ENCODE results near the gene VPS45.
"Not testable (repeated sequence)": the region's sequence is repeated elsewhere in the genome, so short reads cannot be mapped to it uniquely, and the experiment has no call there.

The VPS45 gene

DNA sequence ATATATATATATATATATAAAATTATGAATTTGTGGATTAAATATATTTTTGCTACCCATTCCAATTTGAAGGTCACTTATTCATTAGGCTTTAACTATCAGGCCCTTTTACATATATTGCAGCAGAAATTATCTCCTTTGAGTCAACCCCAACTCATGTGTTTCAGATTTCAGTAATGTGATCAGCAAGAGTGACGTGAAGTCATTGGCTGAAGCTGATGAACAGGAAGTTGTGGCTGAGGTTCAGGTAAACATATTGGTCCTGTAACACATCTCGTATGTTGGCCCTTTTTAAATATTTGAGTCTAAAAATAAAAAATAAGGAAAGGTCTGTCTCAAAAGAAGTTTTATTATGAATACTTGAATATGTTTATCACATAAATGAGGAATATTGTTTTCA lies 8.5 kb downstream of the VPS45 start:
- DNase-seq, result no peak

DNA sequence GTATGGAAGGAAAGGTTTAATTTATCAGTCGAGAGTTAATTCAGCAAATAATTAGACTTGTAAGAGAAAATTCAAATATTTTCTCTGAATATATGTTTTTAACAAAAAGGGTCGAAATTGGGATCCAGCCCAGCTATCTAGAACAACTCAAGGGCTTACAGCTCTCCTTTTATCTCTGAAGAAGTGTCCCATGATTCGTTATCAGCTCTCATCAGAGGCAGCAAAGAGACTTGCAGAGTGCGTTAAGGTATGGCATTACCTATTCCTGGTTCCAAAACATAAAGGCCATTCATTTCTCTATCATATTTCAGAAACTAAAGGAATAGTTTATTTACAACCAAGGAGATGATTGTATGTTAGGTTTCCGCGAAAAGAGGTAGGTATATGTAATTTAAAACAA lies 9.4 kb downstream of the VPS45 start:
- no peak for DNase-seq

DNA sequence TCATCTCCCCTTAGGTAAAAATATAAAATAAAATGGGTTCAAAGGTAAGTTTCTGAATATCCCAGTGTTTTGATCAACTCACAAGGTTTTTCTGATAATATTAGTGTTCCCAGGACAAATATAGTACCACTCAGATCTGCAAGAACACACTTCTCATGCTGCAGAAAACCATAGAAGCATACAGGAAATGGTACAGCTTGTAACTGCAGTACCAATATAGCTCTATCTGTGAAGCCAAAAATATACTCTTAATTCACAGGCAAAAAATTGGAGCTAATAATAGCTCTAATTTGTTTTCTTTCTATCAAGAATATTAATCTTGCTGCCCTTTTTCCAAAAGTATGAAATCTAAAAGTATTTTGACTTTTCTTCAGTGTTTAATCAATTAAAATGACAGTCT lies 13.2 kb downstream of the VPS45 start:
- DNase-seq, result no peak

DNA sequence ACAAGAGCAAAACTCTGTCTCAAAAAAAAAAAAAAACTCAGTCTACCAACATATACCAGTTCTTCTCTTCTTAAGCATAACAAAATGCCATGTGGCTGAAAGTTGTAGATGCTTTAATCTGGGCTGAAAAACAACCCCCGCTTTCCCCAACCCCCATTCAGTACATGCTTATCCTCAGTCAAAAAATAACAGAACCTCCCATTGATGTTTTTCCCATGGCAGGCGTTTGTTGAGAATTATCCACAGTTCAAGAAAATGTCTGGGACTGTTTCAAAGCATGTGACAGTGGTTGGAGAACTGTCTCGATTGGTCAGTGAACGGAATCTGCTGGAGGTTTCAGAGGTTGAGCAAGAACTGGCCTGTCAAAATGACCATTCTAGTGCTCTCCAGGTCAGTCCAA lies 14.9 kb downstream of the VPS45 start:
- no peak for DNase-seq

DNA sequence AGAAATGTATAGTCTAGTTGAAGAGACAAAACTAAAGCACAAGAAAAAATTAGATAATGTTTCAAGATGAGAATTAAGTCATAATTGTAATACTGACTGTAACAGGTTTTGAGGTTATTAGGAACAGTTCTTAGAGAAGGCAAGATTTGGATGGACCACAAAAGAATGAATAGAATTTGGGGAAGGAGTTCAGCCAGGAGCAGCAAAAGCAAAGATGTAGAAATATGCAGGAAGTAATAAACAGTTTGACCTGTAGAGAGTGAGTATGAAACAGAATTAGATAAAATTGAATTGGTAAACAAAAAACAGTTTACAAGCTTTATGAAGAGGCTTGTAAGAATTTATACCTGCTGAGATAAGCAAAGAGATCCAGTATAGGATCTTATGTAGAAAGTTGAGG lies 16.3 kb downstream of the VPS45 start:
- DNase-seq, result no peak

DNA sequence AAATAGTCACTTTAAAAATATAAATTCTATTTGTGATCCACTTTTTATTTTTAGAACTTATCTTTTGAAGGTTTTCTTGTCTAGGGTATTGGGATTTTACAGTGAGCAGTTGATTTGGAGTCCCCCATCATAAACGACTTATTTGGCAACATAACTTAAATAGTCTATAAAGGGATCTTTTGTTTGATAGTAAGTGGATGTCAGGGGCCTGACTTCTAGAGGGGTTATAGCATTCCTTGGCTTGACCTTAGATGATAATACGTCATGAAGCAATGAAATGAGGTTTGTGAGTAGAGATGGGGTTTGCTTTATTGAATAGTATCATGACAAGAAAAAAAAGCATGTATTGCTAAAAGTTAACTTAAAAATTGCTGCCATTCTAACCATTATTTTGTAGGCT lies 17.8 kb downstream of the VPS45 start:
- no peak for DNase-seq

DNA sequence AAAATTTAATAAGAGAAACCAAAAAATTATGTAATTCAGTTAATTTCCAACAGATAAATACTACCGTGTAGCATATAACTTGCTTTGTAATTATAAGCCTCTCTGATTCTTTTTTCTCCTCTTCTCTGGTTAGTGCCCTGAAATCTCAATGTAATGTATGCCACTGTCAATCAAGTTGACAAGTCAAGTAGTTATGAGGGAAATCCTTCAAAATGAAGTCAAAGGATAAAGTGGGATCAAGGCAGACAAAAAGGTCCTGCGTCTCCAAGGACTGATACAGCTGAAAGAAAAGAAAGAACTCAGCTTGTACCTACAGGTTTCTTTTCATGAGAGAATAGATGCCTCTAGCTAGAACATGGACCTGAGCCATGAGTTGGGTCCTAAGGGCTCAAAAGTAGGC lies 19.8 kb downstream of the VPS45 start:
- no peak for DNase-seq

DNA sequence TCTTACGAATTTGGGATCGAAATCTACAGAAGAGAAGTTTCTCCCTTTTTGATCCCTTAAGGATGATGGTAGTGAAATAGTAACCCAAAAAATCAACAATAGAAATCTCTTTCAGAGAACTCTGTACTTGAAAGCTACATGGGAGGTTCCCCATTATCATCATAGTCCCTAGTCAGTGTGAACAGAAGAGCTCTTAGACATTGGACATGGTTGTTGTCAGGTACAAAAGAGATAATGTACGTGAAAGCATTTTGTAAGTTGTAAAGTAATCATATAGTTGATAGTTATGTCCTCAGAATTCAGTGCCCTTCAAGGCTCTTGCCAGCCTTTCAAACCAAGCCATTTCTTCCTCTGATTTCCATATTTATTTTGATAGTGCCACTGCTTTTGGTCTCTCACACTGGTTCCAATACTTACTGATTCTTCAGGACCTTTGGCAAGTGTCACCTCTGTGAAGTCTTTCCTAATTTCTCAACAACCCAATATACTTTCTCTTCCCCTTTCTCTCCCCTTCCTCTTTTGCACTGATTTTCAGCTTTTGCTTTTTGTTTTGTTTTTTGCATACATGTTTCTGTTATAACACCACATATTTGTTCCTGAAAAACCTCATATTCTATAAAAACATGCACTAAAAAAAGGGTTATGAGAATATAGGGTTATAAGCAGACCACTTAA lies 22.4 kb downstream of the VPS45 start:
- no peak for DNase-seq

DNA sequence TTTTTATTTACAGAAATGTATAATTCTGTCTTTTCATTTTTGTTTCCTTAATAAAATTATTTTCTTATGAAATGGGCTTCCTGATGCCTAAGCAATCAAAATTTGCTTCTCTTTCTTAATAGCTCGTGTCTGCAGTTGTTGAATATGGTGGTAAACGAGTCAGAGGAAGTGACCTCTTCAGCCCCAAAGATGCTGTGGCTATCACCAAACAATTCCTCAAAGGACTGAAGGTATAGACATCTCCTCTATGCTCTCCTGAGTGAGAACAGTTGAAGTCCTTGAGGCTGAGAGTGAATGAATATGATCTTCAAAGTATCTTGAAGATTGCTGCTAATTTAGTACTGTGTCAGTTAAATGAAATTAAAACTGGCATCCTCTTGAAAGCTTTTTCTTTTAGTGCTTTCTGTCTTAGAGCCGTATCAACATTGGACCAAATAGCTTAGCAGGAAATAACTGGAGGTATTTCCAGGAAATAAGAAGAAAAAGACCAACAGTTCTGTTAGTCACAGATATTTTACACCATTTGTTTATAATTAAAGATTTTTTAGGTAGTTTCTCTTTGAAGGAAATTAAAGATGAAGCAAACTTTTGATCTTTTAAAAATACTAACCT lies 24.7 kb downstream of the VPS45 start:
- no peak for DNase-seq

DNA sequence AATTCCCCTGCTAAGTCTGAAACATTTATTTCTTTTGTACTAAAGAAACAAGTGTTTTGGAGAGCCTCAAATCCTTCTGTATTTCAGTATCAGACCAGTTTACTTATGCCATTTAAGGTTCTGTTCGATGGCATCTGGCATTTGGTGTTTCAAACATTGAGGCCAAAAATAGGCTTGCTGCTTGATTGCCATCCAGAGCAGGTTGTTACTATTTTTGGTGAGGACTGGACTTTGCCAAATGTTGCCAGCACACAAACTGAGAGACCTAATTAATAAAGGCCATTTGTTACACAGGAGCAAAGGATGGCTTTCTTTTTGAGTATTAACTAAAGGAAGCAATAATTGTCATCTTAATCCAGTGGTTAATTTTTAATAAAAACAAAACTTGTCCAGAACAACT lies 26.2 kb downstream of the VPS45 start:
- no peak for DNase-seq

DNA sequence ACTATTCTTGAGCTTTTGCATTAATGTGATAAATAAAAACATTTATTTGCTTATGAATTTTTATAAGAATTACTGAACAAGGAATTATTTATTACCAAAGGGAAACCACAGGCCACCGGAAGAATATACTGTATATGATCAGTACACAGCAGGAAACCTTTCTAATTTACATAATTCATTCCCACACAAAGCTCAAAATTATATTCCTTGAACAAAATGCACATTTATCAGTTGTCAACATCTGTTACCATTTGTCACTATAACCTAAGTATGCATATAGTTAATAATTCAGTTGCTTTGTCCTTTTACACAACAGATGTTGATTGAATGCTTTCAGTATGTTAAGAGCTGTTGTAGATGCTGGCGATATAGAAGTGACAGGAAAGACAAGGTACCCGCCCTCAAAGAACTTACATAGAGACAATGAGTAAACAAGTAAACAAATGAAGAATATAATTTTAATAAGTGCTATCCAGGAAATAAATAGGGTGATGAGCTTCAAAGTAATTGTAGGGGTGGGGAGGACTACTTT lies 27.2 kb downstream of the VPS45 start:
- DNase-seq, result no peak

DNA sequence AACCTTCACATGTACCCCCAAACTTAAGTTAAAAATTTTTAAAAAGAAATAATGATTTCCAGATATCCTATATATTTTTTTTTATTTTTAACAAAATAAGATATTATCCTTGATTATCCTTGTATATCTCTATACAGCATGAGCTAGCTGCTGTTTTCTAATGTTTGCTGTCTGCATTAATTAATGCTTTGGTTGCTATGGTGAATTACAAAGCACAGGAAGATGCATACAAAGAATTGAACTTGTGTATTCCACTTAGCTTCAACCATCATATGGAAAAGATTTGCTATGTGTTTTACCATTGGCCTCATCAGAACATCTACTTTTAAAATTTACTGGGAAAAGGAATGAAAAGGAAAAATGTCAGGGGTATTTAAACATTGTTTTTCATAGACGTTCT lies 35.4 kb downstream of the VPS45 start:
- DNase-seq, result no peak

DNA sequence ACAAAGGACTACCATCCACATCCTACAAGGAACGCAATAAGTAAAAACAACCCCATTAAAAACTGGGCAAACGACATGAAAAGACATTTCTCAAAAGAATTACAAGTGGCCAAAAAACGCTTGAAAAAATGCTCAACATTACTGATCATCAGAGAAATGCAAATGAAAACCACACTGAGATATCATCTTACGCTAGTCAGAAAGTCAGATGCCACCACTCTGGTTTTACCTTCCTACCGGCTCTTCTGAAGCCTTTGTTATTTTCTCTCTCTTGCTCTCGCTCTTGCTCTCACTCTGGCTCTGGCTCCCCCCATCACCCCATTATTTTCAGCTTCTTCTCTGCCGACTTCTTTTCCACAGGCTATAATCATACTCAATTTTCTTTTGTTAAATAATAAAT lies 38.8 kb downstream of the VPS45 start:
- DNase-seq, result no peak

DNA sequence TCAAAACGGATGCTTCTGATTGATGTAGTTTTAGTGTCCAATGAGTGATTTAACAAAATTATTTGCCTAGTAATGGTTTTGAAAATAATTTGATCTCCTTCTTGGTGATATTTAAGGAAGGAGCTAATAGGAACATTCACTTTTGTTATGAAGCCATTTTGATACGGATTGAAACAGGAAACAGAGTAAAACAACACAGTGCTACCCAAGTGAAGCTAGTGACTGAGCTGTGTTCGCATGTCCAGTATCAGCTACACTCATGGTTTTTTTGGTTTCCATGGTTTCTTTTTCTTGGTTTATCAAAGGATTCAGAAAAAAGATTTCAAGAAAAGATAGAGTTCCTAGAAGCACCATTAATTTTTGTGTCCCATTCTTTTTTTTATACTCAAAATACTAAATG lies 42.0 kb downstream of the VPS45 start:
- no peak for DNase-seq

DNA sequence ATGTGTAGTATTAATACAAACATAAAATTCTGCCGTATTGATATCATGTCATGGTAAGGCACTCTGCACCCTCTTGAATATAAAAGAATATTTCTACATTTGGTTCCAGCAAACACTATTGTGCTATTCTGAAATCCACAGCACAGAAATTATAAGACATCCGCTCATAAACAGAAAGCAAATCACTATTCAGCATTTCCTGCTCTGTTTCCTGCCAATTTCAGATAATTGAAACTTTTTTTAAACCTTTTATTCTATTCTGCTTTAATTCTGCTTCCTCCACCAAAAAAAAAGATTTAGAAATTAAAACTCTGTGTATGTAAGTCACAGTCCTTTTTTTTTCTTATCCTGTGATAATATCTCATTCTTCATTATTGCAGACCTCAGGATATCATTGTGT lies 42.5 kb downstream of the VPS45 start:
- DNase-seq, result no peak

DNA sequence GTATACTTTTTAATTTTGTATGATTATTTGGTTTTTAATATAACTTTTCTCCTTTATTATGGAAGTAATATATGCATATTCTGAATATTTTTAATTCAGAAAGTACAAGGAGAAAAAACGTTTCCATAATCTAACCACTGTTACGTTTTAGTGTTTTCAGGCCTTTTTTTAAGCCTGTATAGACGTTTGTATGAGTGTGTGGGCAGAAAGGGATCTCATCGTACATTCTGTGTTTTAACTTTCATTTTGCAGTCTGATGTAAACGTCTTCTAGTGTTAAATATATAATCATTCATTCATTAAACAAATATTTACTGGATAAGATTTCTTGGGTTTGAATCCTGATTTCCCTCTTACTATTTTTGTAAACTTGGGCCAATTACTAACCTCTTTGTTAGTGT lies 44.1 kb downstream of the VPS45 start:
- no peak for DNase-seq

DNA sequence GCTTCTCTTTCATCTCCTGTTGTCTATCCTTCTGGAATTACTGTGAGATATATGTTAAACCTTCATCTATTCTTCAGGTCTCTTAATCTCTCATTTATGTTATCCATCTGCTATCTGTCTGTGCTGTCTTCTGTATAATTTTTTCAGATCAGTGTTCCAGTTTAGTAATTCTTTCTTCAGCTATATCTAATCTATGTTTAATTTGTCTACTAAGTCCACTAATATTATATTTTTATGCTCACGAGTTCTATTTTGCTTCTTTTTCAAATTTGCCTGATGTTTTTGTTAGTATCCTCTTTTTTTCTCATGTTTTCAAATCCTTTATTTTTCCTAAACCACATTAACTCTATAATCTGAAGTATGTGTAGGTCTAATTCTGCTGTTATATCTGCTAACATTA lies 47.5 kb downstream of the VPS45 start:
- no peak for DNase-seq

DNA sequence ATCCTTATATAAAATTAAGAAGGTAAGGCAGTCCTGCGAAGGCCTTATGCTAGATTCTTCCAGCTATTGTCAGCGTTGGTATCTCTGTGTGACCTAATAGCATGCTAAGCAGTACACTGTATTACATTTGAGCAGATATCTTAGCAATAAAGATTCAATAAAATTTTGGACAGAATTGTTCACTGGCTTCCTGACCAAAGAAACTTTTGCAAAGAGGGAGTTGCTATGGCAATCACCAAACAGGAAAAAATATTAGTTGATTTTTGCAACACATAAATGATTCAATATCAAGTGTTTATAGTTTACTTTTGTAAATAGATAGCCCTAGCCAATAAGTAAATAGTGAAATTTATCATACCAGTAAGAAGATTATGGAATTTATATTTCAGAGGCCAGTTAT lies 51.1 kb downstream of the VPS45 start:
- DNase-seq, result no peak

DNA sequence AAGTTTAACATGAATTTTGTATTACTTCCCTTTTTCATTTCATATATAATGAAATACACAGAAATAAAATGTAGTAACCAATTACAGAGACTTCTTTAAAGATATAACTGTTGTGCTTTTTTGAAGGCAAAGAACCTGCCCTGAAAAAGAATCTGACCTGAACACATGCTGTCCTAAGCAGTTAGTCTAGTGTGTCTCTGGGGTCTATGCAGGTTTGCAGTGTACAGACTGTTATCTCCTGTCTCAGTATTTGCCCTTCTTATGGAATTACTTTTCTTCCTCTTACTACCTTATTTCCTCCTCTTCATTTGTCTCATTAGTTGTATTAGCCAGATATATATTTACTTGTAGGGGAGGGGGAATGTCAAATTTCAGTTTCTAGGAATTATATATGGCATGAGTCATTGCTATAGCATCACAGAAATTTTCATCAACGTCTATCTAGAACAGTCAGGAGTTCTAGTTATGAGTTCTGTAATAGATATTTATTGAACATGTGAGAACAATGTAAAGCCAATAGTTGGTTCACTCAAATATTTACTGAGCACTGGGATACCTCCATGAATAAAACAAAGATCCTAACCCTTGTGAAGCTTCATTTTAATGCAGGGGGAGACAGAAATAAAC lies 53.8 kb downstream of the VPS45 start:
- no peak for DNase-seq

DNA sequence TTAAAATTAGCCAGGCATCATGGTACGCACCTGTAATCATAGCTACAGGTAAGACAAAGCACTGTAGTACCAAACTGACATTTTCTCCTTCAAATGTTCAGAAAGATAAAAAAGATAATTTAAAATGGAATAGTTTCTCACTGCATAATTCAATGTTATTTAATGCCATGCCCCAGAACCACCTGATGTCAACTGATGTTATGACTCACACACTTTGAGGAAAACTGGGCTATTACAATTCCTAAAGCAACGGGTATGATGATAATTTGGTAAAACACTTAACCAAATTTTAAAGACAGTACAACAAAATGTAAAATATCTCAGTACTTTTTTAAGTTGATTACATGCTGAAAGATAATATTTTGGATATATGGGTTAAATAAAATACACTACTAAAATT lies 59.2 kb downstream of the VPS45 start:
- DNase-seq, result no peak

DNA sequence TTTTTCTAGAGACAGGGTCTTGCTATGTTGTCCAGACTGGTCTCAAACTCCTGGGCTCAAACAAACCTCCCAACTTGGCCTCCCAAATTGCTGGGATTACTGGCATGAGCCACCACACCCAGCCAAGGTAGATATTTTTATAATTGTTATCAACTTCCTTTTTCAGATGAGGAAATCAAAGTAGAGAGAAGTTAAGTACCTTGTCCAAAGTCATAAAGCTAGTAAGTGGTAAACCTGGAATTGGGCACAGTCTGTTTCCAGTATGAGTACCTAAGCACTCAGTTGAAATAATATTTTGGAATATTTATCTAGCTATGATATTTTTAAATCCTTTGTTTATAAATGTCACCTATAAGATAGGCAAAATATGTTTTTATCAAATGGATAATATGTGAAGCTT lies 59.9 kb downstream of the VPS45 start:
- no peak for DNase-seq

DNA sequence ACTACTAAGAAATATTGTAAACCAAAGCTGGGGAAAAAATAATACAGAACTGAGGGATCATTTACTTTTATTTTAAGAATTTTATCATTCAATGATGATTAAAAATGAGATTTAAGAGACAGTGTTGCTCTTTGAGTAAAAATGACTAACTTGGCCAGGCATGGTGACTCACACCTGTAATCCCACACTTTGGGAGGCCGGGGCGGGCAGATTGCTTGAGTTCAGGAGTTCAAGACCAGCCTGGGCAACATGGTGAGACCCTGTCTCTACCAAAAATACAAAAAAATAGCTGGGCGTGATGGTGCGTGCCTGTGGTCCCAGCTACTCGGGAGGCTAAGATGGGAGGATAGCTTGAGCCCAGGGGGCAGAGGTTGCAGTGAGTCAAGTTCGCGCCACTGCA lies 60.3 kb downstream of the VPS45 start:
- DNase-seq, result peak; percentile 62

DNA sequence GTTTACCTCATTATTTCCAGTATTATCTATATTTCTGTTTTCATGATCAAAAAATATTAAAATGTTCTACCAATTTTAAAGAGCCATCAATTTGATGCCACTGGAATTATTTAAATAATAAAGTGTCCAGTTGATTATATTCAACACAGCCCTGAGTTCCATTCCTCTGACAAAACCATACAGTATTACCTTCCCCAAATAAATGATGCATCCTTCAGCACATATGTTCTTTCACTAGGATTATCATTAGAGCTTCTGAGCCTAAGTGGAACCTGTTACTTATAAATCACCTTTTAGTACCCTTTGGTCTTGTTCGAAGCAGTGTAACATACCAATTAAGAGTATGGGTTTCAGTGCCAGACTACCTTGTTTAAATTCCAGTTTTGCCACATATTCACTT lies 64.8 kb downstream of the VPS45 start:
- no peak for DNase-seq

DNA sequence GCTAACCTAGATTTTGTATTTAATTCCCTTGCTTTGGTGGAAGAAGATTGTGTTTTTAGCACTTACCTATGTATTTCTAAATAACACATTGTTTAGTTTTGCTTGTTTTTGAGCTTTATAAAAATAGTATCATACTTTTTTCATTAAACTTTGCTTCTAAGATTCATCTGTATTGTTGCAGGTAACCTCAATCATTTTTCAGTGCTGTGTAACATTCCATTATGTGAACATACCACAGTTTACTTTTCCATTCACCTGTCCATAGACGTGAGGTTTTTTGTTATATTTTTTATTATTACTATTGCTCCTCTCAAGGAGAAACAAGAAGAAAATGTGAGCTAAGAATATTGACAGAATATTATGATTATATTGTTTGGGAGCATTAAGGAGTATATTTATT lies 67.0 kb downstream of the VPS45 start:
- no peak for DNase-seq

DNA sequence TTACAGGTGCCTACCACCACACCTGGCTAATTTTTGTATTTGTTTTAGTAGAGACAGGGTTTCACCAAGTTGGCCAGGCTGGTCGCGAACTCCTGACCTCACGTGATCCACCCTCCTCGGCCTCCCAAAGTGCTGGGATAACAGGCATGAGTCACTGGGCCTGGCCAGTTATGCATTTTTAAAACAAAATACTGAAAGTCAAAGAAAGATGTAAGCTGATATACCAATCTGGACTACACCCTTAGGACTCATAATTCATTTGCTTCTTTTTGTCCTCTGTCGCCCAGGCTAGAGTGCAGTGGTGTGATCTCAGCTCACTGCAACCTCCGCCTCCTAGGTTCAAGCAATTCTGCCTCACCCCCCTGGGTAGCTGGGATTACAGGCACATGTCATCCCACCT lies 67.8 kb downstream of the VPS45 start:
- not testable (repeated sequence) for DNase-seq

Measured in stimulated activated CD8-positive, alpha-beta memory T cell treated with anti-CD3 and anti-CD28 coated beads, Interleukin-4, amount 100 ng/mL, for 48 hours (primary cell).